ENCODE data around the gene PRSS12. TPM values are rescaled to one million over a fixed set of nuclear protein-coding genes. Genes with fewer than 3 reads are reported as not detected.

PRSS12 gene
- total and polyA plus RNA-seq, 2 experiments from 2014 or later, result 8.2 to 14.4 TPM

GRCh38 chr4:118388606-118389005 lies 35.8 kb upstream of the PRSS12 start:
- TF ChIP-seq EZH2 (IDR thresholded peaks at IDR 0.05; ENCODE audit: borderline replicate concordance) (no peak), EZH2phosphoT487 (IDR thresholded peaks at IDR 0.05; ENCODE audit: low read depth, severe bottlenecking, unreplicated experiment) (no peak)
- TF ChIP-seq, protein P1, sequence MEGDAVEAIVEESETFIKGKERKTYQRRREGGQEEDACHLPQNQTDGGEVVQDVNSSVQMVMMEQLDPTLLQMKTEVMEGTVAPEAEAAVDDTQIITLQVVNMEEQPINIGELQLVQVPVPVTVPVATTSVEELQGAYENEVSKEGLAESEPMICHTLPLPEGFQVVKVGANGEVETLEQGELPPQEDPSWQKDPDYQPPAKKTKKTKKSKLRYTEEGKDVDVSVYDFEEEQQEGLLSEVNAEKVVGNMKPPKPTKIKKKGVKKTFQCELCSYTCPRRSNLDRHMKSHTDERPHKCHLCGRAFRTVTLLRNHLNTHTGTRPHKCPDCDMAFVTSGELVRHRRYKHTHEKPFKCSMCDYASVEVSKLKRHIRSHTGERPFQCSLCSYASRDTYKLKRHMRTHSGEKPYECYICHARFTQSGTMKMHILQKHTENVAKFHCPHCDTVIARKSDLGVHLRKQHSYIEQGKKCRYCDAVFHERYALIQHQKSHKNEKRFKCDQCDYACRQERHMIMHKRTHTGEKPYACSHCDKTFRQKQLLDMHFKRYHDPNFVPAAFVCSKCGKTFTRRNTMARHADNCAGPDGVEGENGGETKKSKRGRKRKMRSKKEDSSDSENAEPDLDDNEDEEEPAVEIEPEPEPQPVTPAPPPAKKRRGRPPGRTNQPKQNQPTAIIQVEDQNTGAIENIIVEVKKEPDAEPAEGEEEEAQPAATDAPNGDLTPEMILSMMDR (IDR thresholded peaks at IDR 0.05; ENCODE audit: poor library complexity), result no peak
- no peaks in the 10 kb centered on the region for H3K36me3 ChIP-seq (replicated peaks; ENCODE audit: insufficient read depth, low read depth)
- H4K20me1 ChIP-seq (ENCODE audit: insufficient read depth, poor library complexity, severe bottlenecking), result no peaks in the 10 kb centered on the region
- H3K9me2 ChIP-seq (replicated peaks; ENCODE audit: insufficient read depth), result no peaks in the 10 kb centered on the region
- no peak overlapping the region for H3K27ac ChIP-seq
- no peaks in the 10 kb centered on the region for H3K9me3 ChIP-seq (ENCODE audit: low read depth)
- no peaks in the 10 kb centered on the region for H3K27me3 ChIP-seq
- H3K4me2 ChIP-seq, result no peak overlapping the region
- no peak overlapping the region for H2AFZ ChIP-seq
- H3K4me3 ChIP-seq, result no peak overlapping the region
- WGBS (ENCODE audit: low lambda C conversion rate, missing lambda C conversion rate), result 69% methylated on average over 6 of the region's 6 CpGs
- H3K79me2 ChIP-seq, result no peaks in the 10 kb centered on the region
- DNase-seq (ENCODE audit: low spot score), result no peak
- H3K4me1 ChIP-seq (ENCODE audit: insufficient read depth), result no peaks in the 10 kb centered on the region

- H3K4me3 ChIP-seq, result no peak overlapping the region
- no peak overlapping the region for H3K27ac ChIP-seq
- no peak overlapping the region for H2AFZ ChIP-seq
- no peak overlapping the region for H3K4me2 ChIP-seq
- H4K20me1 ChIP-seq (ENCODE audit: insufficient read depth, poor library complexity, severe bottlenecking), result no peaks in the 10 kb centered on the region
- TF ChIP-seq EZH2phosphoT487 (IDR thresholded peaks at IDR 0.05; ENCODE audit: low read depth, severe bottlenecking, unreplicated experiment) (no peak), EZH2 (IDR thresholded peaks at IDR 0.05; ENCODE audit: borderline replicate concordance) (no peak)
- TF ChIP-seq, protein P1 (IDR thresholded peaks at IDR 0.05; ENCODE audit: poor library complexity), result no peak
- H3K36me3 ChIP-seq (replicated peaks; ENCODE audit: insufficient read depth, low read depth), result no peaks in the 10 kb centered on the region
- H3K9me3 ChIP-seq (ENCODE audit: low read depth), result no peaks in the 10 kb centered on the region
- no peaks in the 10 kb centered on the region for H3K4me1 ChIP-seq (ENCODE audit: insufficient read depth)
- H3K79me2 ChIP-seq, result no peaks in the 10 kb centered on the region
- 57% methylated on average over 3 of the region's 3 CpGs for WGBS (ENCODE audit: low lambda C conversion rate, missing lambda C conversion rate)
- no peak for DNase-seq (ENCODE audit: low spot score)
- H3K9me2 ChIP-seq (replicated peaks; ENCODE audit: insufficient read depth), result no peaks in the 10 kb centered on the region
- no peaks in the 10 kb centered on the region for H3K27me3 ChIP-seq
These were observed 29.1 kb upstream of the PRSS12 start for GRCh38 chr4:118381902-118382301.

- H2AFZ ChIP-seq, result no peak overlapping the region
- 89% methylated on average over 4 of the region's 4 CpGs for WGBS (ENCODE audit: low lambda C conversion rate, missing lambda C conversion rate)
These were observed 20.9 kb upstream of the PRSS12 start for GRCh38 chr4:118373614-118374255.

More at GRCh38 chr4:118373614-118374255, 20.9 kb upstream of the PRSS12 start:
- H4K20me1 ChIP-seq (ENCODE audit: insufficient read depth, poor library complexity, severe bottlenecking), result no peaks in the 10 kb centered on the region
- H3K79me2 ChIP-seq, result no peaks in the 10 kb centered on the region
- H3K9me2 ChIP-seq (replicated peaks; ENCODE audit: insufficient read depth), result no peaks in the 10 kb centered on the region
- no peak overlapping the region for H3K4me3 ChIP-seq
- H3K4me1 ChIP-seq (ENCODE audit: insufficient read depth), result no peaks in the 10 kb centered on the region
- no peak for TF ChIP-seq EZH2phosphoT487 (IDR thresholded peaks at IDR 0.05; ENCODE audit: low read depth, severe bottlenecking, unreplicated experiment)
- TF ChIP-seq, protein P1 (IDR thresholded peaks at IDR 0.05; ENCODE audit: poor library complexity), result no peak
- TF ChIP-seq EZH2 (IDR thresholded peaks at IDR 0.05; ENCODE audit: borderline replicate concordance), result no peak
- H3K4me2 ChIP-seq, result no peak overlapping the region
- no peaks in the 10 kb centered on the region for H3K36me3 ChIP-seq (replicated peaks; ENCODE audit: insufficient read depth, low read depth)
- DNase-seq (ENCODE audit: low spot score), result no peak
- H3K9me3 ChIP-seq (ENCODE audit: low read depth), result no peaks in the 10 kb centered on the region
- H3K27ac ChIP-seq, result no peak overlapping the region
- no peaks in the 10 kb centered on the region for H3K27me3 ChIP-seq
